Heart right ventricle (tissue), 16 donors: ENCODE measurements around the gene SCG5. TPM values are rescaled to one million over a fixed set of nuclear protein-coding genes. Genes with fewer than 3 reads are reported as not detected.

Source experiments
- ATAC-seq, 8 donors: fragments of 200-7000 bp; cut with Tn5 transposase; one replicate each; pipeline ENCODE4 v1.9.1; 2020; ENCODE audit warnings: mild to moderate bottlenecking in 8 of 8, moderate library complexity in 8 of 8, moderate number of reproducible peaks in 1 of 8
- DNase-seq, 2 donors: peaks; one replicate each; pipeline ENCODE4 v3.0.0-alpha.2; 2020
- H3K27ac ChIP-seq, 10 donors: fragments of 200-600 bp; sonication (generic) in 2 of 10; one replicate each; pipeline versions ENCODE4 v1.5.0 to v1.8.0; 2020 to 2022; ENCODE audit warnings: mild to moderate bottlenecking in 3 of 10
- H3K27me3 ChIP-seq, 7 donors: fragments of 200-600 bp; one replicate each; pipeline ENCODE4 v1.8.0; 2021 to 2022; ENCODE audit warnings: mild to moderate bottlenecking in 2 of 7
- H3K36me3 ChIP-seq, 9 donors: fragments of 200-600 bp; sonication (generic) in 1 of 9; one replicate each; pipeline versions ENCODE4 v1.5.0 to v1.8.0; 2020 to 2022; ENCODE audit warnings: mild to moderate bottlenecking in 2 of 9
- H3K4me1 ChIP-seq, 9 donors: fragments of 200-600 bp; sonication (generic) in 1 of 9; one replicate each; pipeline versions ENCODE4 v1.5.0 to v1.8.0; 2020 to 2022; ENCODE audit warnings: mild to moderate bottlenecking in 4 of 9
- H3K4me3 ChIP-seq, 10 donors: fragments of 200-600 bp; sonication (generic) in 2 of 10; one replicate each; pipeline versions ENCODE4 v1.5.0 to v1.8.0; 2020 to 2022; ENCODE audit warnings: mild to moderate bottlenecking in 7 of 10, moderate library complexity in 2 of 10
- H3K9me3 ChIP-seq, 11 donors: fragments of 200-600 bp in 10 of 11; sonication (generic) in 2 of 11; one replicate each; pipeline versions ENCODE4 v1.5.0 to v1.8.0; 2013 to 2022; ENCODE audit warnings: mild to moderate bottlenecking in 2 of 11, control low read depth in 1 of 11, moderate library complexity in 1 of 11
- WGBS, 2 donors: extraction: QIAGEN DNeasy Blood & Tissue Kit; methylation state at CpG; one replicate each; pipeline ENCODE4 v1.1.7; 2013; ENCODE audit warnings: inconsistent platforms in 1 of 2; 5-methylcytosine and 5-hydroxymethylcytosine counted together
- intact Hi-C, 10 donors: fragments of 100-400 bp; cut with DNase I; formaldehyde crosslinking; loops; one replicate each; pipeline versions ENCODE4 v1.11.1 to v1.14.2; 2022
- polyA plus RNA-seq, 2 donors: library from polyadenylated mRNA; stranded (reverse); fragments of 200-250 nt; gene quantifications; one replicate each; pipeline ENCODE4 v1.2.3, GENCODE V29; 2013
- total RNA-seq, 10 donors: library from RNA; stranded (reverse); fragmentation: NEBNext Ultra II Directional in 3 of 10; extraction: Animal tissue kit (Norgen Biotek cat#: 25700) in 3 of 10; gene quantifications; one replicate each; pipeline versions ENCODE4 v1.2.1 to v1.2.4, GENCODE V29; 2021 to 2023
- TF ChIP-seq, protein P1 (sequence below), 9 donors: fragments of 200-600 bp; sonication (generic) in 2 of 9; IDR thresholded peaks; one replicate each; pipeline versions ENCODE4 v1.5.0 to v1.8.0; 2021 to 2022; ENCODE audit warnings: antibody characterized with exemption in 9 of 9, mild to moderate bottlenecking in 5 of 9, moderate library complexity in 1 of 9
- donor health status: Arrhythmogenic right ventricular cardiomyopathy.
- donor health status: ischemic (EF 13 %, LVEDD 7.1; RV severe dilation, severe dysfunction).
- donor health status: healthy with polysubstance abuse.
- donor health status: DM: no; HTN: yes; CAD: no.
- donor health status: DM: no; HTN: no; CAD: no.
- donor health status: ischemic (EF 25% LVEDD 6.9; RV normal size, moderate dysfunction).
- donor health status: ischemic (EF 25% LVEDD 5.7; RV mildly dilated, moderate dysfunction).
- donor health status: healthy.
- donor health status: DM: yes; HTN: yes; CAD: no.
- donor health status: Ischemic cardiomyopathy.
- donor health status: ischemic (EF 35%, LVEDD 5.7; RV mildly dilated, moderate dysfunction).
- donor health status: nonischemic (EF 11% LVEDD 7.7; RV severe dilation, severe dysfunction).
- donor health status: DM: yes; HTN: yes; CAD: no.
- donor health status: PGD.
- donor health status: ischemic (EF 29% LVEDD 5.4; RV normal size, mild dysfunction).
- donor health status: nonischemic (EF 23%, LVEDD 6.1; RV moderate dilation, normal function).

SCG5 gene
- total and polyA plus RNA-seq, 12 donors, result 0.23 to 1.1 (median 0.51) TPM; not detected in 6

DNA sequence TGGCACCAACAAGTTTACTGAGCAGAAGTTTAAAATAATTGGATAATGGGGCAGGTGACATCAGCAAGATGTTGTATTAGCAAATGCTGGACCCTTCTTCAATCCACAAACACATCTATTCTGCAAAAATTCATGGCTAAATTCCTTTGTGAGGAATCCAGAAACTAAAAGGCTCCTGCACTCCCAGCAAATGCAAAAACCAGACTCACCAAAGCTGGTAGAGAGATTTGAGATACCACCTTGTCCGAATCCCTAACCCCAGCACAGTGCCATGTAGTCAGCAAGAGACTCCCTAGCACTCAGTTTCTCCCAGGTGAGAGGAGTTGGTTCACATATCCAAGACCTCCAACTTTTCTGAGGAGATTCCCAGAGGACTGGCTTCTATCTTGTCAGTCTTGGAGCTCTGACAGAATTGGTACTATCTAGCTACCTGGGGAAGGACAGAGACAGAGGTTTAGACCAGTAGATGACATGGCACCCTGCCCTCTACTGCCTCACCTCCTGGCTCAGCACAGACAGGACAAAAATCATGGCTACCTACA lies 98.1 kb downstream of the SCG5 start:
- H3K27ac ChIP-seq, result no peak overlapping the region
- intact Hi-C loops, result loop anchor here in 1 of 10 donors (10.0 kb wide), 1 partner anchor 55 kb away; no protein-coding TSS in a partner anchor
- H3K4me3 ChIP-seq, result no peak overlapping the region
- H3K36me3 ChIP-seq, result no peaks in the 10 kb centered on the region
- no peak for DNase-seq
- WGBS, 2 donors, result 66 to 77% methylated on average over 1 of the region's 1 CpG
- ATAC-seq, result no peak
- no peaks in the 10 kb centered on the region for H3K4me1 ChIP-seq
- H3K9me3 ChIP-seq, result peaks cover 0 to 31% (median 0%) of the 10 kb centered on the region in 11 donors
- TF ChIP-seq, protein P1, sequence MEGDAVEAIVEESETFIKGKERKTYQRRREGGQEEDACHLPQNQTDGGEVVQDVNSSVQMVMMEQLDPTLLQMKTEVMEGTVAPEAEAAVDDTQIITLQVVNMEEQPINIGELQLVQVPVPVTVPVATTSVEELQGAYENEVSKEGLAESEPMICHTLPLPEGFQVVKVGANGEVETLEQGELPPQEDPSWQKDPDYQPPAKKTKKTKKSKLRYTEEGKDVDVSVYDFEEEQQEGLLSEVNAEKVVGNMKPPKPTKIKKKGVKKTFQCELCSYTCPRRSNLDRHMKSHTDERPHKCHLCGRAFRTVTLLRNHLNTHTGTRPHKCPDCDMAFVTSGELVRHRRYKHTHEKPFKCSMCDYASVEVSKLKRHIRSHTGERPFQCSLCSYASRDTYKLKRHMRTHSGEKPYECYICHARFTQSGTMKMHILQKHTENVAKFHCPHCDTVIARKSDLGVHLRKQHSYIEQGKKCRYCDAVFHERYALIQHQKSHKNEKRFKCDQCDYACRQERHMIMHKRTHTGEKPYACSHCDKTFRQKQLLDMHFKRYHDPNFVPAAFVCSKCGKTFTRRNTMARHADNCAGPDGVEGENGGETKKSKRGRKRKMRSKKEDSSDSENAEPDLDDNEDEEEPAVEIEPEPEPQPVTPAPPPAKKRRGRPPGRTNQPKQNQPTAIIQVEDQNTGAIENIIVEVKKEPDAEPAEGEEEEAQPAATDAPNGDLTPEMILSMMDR (IDR thresholded peaks at IDR 0.05), result no peak
- H3K27me3 ChIP-seq, result peaks cover 0 to 12% (median 0%) of the 10 kb centered on the region in 7 donors

DNA sequence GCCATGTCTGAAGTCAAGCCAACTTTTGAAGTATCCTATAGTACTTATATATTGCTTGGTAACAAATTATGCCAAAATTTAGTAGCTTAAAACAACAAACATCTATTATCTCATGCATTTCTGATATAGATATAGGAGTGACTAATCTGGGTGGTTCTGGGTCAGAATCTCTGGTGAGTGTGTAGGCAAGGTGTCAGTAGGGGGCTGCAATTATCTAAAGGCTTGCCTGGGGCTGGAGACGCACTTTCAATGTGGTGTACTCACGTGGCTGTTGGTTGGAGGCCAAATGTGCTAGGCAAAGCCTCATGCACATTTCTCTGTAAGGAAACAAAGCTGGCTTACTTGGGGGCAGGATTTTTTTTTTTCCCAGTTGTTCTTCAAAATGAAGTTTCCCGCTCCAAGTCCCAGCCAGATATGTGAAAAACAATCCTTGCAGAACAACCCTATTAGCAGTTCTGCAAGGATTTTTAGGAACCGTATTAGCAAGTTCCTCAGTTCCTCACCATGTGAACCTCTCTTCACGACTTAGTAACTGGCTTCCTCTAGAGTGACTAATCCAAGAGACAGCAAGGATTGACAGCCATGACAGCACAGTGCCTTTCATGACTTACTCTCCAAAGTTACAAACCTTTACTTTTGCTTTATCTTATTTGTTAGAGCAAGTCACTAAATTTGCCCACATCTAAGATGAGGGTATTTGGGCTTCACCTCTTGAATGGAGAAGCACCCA lies 102.1 kb downstream of the SCG5 start:
- TF ChIP-seq, protein P1 (IDR thresholded peaks at IDR 0.05), result no peak
- DNase-seq (no peak), ATAC-seq (no peak)
- H3K9me3 ChIP-seq, result peaks cover 0 to 31% (median 0%) of the 10 kb centered on the region in 11 donors
- H3K4me1 ChIP-seq, result no peaks in the 10 kb centered on the region
- H3K36me3 ChIP-seq, result no peaks in the 10 kb centered on the region
- H3K27ac ChIP-seq, result no peak overlapping the region
- H3K27me3 ChIP-seq, result peaks cover 0 to 4% (median 0%) of the 10 kb centered on the region in 7 donors
- intact Hi-C loops, result loop anchor here in 1 of 10 donors (10.0 kb wide), 1 partner anchor 59 kb away; no protein-coding TSS in a partner anchor
- H3K4me3 ChIP-seq, result no peak overlapping the region
- 40 to 42% methylated on average over 5 of the region's 5 CpGs for WGBS, 2 donors

DNA sequence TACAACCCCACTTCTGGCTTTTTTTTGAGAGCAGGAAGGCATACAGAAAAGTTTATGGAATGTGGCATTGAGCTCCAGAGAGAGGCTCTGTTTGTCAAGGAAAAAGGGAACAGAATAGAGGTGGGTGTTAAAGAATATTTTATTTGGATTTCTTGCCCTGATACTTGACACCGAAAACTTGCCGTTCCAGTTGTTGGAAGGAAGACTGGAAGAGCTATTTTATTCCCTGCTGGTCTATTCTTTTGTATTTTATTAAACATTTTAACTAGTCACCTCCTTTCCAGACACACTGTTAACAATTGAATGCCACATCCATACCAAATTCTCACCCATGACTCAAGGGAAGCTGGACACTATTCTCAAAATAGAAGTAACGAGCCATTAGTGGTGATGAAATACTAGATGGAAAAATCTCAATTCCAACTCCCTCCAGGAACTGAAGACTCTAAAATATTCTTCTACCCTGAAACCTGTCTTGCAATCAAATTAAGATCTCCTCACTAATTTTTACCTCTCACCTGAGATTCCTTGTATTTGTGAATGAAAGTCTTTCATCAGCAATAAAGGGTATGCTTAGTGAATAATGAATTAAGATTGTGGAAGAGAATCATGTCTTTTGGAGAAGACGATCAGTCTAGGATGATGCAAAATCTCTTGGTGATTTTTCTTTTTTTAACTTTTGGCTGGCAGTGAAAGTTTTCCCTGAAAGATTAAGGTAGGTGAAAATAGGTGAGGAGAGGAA lies 104.8 kb downstream of the SCG5 start:
- no peak for DNase-seq
- 76 to 88% methylated on average over 4 of the region's 4 CpGs for WGBS, 2 donors
- Histone ChIP-seq H3K27me3 (peaks cover 0 to 4% (median 0%) of the 10 kb centered on the region in 7 donors), H3K4me3 (no peak overlapping the region), H3K4me1 (no peaks in the 10 kb centered on the region), H3K9me3 (peaks cover 0 to 14% (median 0%) of the 10 kb centered on the region in 11 donors), H3K36me3 (no peaks in the 10 kb centered on the region), H3K27ac (no peak overlapping the region)
- ATAC-seq, result no peak
- TF ChIP-seq, protein P1 (IDR thresholded peaks at IDR 0.05), result no peak
- intact Hi-C loops, result loop anchor here in 1 of 10 donors (10.0 kb wide), 1 partner anchor 61 kb away; no protein-coding TSS in a partner anchor

Other genes starting within 250 kb of the SCG5 start
- under 1 TPM in 6 of 10 donors, not detected in 4; 0.23 to 1.00 (median 0.49) TPM for gene GOLGA8K, start 238.4 kb upstream of the SCG5 start, total RNA-seq
- gene GOLGA8K, start 238.4 kb upstream of the SCG5 start, polyA plus RNA-seq, result under 1 TPM; 0.12 to 0.51 TPM
- 1 to 10 TPM in 4 of 10 donors, under 1 TPM in 5, not detected in 1; 0.39 to 4.8 (median 0.72) TPM for gene GOLGA8O, start 186.1 kb upstream of the SCG5 start, total RNA-seq
- 1 to 10 TPM in 1 of 2 donors, under 1 TPM in 1; 0.14 to 1.1 TPM for gene GOLGA8O, start 186.1 kb upstream of the SCG5 start, polyA plus RNA-seq
- 1 to 10 TPM; 4.2 to 9.8 (median 7.1) TPM for gene GOLGA8N, start 48.3 kb upstream of the SCG5 start, total RNA-seq
- 10 to 100 TPM in 1 of 2 donors, 1 to 10 TPM in 1; 1.9 to 30.2 TPM for gene GOLGA8N, start 48.3 kb upstream of the SCG5 start, polyA plus RNA-seq
- 10 to 100 TPM in 1 of 10 donors, 1 to 10 TPM in 8, under 1 TPM in 1; 0.64 to 10.6 (median 2.8) TPM for gene ARHGAP11A, start 26.2 kb upstream of the SCG5 start, total RNA-seq
- gene ARHGAP11A, start 26.2 kb upstream of the SCG5 start, polyA plus RNA-seq, result 1 to 10 TPM in 1 of 2 donors, under 1 TPM in 1; 0.30 to 1.9 TPM
- gene GREM1, start 76.3 kb downstream of the SCG5 start, total RNA-seq, result under 1 TPM in 8 of 10 donors, not detected in 2; 0.06 to 0.37 (median 0.19) TPM
- under 1 TPM in 1 of 2 donors, not detected in 1; 0.03 TPM for gene GREM1, start 76.3 kb downstream of the SCG5 start, polyA plus RNA-seq